IPS DF 19.7 (cell line): Measurements from ENCODE around the gene PATL2.
"Not testable (repeated sequence)": the region's sequence is repeated elsewhere in the genome, so short reads cannot be mapped to it uniquely, and the experiment has no call there.

Experiments
- DNase-seq: peaks from one replicate; pipeline ENCODE4 v3.0.0-alpha.2; 2013; ENCODE audit warnings: low read depth, low spot score

Gene PATL2

DNA sequence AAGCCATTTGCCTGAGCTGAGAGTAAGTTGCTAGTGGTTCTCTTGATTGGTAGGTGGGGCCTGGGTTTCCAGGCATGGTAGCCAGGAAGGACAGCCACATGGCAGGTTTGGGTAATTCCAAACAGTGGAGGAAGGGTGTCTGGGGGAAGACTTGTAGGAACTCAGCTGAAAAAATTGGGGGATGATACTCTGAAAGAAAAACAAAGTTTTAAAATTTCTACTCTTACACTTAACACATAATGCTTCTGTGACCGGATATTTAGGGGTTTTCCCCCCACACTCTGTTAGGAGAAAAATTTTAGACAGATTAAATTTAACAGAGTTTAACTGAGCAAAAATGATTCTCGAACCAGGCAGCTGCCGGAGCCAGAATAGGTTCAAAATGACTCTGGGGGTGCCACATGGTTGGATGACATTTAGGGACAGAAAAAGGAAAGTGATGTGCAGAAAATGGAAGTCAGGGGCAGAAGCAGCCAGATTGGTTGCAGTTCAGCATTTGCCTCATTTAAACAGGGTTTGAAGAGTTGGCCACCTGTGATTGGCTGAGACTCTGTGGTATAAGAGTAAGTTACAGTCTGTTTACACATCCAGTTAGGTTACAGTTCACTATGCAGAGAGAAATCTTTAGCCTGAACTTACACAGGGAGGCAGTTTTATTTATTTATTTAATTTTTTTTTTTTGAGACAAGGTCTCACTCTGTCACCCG is 8.3 kb upstream of the PATL2 start:
- DNase-seq, result no peak

DNA sequence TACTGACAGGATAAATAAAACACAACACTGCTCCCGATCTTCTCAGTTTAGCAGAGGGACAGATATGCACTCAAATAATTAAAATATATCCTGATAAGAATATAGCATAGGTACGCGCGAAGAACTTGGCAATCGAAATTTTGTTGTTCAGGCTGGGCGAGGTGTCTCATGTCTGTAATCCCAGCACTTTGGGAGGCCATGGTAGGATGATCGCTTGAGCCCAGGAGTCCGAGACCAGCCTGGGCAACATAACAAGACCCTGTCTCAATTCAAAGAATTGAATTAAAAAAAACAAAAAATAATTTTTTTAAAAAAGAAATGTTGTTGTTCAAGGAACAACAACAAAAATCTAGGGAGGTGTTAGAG is 7.8 kb upstream of the PATL2 start:
- no peak for DNase-seq

DNA sequence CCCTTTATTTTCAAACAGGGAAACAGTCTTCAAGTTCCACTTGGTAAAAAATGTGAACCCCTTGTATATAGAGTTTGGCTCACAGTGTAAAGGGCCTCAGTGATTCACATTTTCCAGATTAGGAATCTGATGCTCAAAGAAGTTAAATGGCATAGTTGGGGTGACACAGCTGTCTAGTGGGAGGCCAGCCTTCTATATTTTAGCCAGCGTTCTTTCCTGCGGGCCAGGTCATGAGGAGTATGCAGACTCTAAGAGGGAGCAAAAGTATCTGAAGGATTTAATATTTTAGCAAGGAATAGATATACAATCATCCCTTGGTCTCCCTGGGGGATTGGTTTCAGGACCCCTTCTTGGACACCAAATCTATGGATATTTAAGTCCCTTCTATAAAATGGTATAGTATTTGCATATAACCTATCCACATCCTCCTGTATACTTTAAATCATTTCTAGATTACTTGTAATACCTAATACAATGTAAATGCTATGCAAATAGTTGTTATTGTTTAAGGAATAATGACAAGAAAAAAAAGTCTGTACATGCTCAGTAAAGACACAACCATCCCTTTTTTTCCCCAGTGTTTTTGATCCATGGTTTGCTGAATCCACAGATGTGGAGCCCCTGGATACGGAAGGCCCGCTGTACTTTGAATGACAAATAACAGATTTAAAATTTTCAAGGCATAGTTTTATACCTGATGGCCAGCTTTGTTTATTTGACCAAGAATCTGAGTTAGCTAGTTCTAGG is 7.2 kb upstream of the PATL2 start:
- DNase-seq, result no peak

DNA sequence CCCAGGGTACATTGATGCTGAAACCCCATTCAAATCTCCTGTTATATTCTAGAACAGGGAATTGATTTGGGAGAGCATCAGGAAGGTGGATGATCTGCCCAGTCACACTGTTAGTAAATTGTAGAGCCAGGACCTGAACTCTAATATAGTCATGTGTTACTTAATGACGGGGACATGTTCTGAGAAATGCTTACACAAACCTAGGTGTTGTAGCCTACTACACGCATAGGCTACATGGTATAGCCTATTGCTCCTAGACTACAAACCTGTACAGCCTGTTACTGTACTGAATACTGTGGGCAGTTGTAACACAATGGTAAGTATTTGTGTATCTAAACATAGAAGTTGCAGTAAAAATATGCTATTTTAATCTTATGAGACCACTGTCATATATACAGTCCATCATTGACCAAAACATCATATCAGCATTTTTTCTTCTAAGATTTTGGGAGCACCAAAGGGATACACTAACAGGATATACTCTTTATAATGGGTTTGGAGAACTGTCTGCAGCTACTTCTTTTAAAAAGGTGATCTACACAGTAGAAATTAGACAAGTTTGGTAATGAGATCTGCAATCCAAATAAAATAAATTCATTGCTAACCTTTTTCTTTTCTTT is 6.0 kb upstream of the PATL2 start:
- DNase-seq, result no peak

DNA sequence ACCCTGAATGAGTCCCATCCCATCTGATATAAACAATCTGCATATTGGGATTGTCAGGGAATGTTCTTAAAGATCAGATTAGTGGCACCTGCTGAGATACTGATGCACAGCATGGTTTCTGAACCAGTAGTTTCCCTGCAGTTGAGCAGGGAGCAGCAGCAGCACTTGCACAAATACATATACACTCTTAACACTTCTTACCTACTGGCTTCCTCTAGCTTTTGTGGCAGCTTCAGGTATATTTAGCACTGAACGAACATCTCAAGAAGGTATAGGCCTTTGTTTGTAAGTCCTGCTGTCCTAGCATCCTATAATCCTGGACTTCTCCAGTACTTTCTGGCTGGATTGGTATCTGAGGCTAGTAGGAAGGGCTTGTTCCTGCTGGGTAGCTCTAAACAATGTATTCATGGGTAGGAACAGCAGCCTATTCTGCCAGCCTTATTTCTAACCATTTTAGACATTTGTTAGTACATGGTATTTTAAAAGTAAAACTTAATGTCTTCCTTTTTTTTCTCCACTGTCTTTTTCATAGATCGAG is 4.7 kb upstream of the PATL2 start:
- no peak for DNase-seq

DNA sequence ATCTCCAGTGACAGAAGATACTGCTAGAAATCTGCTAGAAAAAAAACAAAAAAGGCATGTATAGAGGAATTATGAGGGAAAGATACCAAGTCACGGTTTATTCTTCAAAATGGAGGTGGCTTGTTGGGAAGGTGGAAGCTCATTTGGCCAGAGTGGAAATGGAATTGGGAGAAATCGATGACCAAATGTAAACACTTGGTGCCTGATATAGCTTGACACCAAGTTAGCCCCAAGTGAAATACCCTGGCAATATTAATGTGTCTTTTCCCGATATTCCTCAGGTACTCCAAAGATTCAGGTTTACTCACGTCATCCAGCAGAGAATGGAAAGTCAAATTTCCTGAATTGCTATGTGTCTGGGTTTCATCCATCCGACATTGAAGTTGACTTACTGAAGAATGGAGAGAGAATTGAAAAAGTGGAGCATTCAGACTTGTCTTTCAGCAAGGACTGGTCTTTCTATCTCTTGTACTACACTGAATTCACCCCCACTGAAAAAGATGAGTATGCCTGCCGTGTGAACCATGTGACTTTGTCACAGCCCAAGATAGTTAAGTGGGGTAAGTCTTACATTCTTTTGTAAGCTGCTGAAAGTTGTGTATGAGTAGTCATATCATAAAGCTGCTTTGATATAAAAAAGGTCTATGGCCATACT is 4.1 kb upstream of the PATL2 start:
- no peak for DNase-seq

DNA sequence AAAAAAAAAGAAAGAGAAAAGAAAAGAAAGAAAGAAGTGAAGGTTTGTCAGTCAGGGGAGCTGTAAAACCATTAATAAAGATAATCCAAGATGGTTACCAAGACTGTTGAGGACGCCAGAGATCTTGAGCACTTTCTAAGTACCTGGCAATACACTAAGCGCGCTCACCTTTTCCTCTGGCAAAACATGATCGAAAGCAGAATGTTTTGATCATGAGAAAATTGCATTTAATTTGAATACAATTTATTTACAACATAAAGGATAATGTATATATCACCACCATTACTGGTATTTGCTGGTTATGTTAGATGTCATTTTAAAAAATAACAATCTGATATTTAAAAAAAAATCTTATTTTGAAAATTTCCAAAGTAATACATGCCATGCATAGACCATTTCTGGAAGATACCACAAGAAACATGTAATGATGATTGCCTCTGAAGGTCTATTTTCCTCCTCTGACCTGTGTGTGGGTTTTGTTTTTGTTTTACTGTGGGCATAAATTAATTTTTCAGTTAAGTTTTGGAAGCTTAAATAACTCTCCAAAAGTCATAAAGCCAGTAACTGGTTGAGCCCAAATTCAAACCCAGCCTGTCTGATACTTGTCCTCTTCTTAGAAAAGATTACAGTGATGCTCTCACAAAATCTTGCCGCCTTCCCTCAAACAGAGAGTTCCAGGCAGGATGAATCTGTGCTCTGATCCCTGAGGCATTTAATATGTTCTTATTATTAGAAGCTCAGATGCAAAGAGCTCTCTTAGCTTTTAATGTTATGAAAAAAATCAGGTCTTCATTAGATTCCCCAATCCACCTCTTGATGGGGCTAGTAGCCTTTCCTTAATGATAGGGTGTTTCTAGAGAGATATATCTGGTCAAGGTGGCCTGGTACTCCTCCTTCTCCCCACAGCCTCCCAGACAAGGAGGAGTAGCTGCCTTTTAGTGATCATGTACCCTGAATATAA is 2.2 kb upstream of the PATL2 start:
- no peak for DNase-seq

DNA sequence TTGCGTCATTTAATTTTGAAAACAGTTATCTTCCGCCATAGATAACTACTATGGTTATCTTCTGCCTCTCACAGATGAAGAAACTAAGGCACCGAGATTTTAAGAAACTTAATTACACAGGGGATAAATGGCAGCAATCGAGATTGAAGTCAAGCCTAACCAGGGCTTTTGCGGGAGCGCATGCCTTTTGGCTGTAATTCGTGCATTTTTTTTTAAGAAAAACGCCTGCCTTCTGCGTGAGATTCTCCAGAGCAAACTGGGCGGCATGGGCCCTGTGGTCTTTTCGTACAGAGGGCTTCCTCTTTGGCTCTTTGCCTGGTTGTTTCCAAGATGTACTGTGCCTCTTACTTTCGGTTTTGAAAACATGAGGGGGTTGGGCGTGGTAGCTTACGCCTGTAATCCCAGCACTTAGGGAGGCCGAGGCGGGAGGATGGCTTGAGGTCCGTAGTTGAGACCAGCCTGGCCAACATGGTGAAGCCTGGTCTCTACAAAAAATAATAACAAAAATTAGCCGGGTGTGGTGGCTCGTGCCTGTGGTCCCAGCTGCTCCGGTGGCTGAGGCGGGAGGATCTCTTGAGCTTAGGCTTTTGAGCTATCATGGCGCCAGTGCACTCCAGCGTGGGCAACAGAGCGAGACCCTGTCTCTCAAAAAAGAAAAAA is 1.4 kb upstream of the PATL2 start:
- DNase-seq, result no peak

DNA sequence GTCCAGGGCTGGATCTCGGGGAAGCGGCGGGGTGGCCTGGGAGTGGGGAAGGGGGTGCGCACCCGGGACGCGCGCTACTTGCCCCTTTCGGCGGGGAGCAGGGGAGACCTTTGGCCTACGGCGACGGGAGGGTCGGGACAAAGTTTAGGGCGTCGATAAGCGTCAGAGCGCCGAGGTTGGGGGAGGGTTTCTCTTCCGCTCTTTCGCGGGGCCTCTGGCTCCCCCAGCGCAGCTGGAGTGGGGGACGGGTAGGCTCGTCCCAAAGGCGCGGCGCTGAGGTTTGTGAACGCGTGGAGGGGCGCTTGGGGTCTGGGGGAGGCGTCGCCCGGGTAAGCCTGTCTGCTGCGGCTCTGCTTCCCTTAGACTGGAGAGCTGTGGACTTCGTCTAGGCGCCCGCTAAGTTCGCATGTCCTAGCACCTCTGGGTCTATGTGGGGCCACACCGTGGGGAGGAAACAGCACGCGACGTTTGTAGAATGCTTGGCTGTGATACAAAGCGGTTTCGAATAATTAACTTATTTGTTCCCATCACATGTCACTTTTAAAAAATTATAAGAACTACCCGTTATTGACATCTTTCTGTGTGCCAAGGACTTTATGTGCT is 721 bp upstream of the PATL2 start:
- no peak for DNase-seq

DNA sequence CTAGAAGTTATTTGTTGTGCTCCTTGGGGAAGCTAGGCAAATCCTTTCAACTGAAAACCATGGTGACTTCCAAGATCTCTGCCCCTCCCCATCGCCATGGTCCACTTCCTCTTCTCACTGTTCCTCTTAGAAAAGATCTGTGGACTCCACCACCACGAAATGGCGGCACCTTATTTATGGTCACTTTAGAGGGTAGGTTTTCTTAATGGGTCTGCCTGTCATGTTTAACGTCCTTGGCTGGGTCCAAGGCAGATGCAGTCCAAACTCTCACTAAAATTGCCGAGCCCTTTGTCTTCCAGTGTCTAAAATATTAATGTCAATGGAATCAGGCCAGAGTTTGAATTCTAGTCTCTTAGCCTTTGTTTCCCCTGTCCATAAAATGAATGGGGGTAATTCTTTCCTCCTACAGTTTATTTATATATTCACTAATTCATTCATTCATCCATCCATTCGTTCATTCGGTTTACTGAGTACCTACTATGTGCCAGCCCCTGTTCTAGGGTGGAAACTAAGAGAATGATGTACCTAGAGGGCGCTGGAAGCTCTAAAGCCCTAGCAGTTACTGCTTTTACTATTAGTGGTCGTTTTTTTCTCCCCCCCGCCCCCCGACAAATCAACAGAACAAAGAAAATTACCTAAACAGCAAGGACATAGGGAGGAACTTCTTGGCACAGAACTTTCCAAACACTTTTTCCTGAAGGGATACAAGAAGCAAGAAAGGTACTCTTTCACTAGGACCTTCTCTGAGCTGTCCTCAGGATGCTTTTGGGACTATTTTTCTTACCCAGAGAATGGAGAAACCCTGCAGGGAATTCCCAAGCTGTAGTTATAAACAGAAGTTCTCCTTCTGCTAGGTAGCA is 657 bp downstream of the PATL2 start:
- DNase-seq, result no peak

DNA sequence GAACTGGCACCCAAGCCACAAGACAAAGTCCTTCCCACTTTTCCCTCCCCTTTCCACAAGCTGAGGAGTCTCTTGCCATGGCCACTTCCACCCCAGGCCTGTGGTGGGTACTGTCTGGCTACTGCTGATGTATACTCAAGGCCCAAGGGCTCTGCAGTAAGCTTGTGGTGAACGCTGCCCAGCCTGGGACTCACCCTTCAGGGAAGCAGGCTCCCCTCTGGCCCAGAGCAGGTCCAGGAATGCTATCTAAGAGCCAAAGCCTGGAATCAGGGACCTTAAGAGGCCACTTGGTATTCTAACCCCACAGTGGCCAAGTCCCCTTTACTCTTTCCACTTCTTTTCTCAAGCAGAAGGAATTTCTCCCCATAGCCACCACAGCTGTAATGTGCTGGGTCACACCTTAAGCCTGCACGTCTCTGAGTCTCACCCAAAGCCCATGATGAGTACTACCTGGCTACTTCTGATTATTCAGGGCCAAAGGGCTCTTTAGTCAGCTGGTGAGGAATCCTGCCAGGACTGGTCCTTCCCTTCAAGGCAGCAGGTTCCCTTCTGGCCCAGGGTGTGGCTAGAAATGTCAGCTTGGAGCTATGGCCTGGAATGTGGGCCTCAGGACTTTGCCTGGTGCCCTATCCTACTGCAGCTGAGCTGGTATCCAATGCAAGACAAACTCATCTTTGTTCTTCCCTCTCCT is 4.0 kb downstream of the PATL2 start:
- no peak for DNase-seq

DNA sequence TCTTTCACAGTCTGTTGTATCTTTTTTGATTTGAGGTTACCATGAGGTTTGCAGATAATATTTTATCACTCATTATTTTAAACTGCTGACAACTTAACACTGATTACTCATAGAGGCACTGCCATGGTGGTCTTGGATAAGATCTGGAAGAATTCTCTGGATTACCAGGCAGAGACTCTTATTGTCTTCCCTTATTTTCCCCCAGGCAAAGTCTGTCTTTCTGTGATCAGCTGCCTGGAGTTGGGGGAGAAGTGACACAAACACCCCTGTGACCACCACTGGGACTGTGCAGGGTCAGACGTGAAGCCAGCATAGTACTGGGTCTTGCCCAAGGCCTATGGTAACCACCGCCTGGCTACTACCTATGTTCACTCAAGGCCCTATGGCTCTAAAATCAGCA is 4.7 kb downstream of the PATL2 start:
- DNase-seq, result no peak

DNA sequence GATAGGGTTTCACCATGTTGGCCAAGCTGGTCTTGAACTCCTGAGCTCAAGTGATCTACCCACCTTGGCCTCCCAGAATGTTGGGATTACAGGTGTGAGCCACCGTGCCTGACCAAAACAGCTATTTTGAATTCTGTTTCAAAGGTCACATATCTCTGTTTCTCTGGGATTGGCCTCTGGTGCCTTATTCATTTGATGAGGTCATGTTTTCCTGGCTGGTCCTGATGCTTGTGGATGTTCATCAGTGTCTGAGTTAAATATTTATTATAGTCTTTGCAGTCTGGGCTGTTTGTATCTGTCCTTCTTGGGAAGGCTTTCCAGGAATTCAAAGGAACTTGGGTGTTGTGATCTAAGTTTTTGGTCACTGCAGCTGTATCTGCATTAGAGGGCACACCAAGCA is 5.1 kb downstream of the PATL2 start:
- DNase-seq, result no peak

DNA sequence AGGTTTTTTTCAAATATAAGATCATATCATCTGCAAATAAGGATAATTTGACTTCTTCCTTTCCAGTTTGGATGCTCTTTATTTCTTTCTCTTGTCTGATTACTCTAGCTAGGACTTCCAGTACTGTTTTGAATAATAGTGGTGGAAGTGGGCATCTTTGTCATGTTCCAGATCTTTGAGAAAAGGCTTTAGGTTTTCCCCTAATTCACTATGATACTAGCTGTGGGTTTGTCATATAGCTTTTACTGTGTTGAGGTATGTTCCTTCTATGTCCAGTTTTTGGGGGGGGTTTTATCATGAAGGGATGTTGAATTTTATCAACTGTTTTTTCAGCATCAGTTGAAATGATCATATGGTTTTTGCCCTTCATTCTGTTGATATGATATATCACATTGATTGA is 10.4 kb downstream of the PATL2 start:
- DNase-seq, result not testable (repeated sequence)

DNA sequence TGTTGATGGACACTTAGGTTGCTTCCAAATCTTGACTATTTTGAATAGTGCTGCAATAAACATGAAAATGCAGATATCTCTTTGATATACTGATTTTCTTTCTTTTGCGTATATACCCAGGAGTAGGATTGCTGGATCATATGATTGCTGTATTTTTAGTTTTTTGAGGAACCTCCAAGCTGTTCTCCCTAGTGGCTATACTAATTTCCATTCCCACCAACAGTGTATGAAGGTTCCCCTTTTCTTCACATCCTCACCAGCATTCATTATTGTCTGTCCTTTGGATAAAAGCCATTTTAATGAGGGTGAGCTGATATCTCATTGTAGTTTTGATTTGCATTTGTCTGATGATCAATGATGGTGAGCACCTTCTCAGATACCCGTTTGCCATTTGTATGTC is 12.5 kb downstream of the PATL2 start:
- no peak for DNase-seq

DNA sequence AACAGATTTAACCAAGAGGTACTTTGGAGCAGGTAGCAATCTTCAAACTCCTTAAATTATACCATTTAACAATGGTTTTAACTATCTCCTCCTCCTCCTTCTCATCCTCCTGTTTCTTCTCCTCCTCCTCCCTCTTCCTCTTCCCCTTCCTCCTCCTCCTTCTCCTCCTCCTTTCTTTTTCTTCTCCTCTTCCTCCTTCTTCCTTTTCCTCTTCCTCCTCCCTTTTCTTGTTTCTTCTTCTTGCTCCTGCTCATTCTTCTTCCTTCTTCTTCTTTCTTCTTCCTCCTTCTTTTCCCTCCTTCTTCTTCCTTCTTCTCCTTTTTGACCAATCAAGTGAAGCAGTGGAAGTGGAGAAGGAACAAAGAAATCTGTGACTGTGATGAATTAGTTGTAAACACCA is 14.1 kb downstream of the PATL2 start:
- no peak for DNase-seq

DNA sequence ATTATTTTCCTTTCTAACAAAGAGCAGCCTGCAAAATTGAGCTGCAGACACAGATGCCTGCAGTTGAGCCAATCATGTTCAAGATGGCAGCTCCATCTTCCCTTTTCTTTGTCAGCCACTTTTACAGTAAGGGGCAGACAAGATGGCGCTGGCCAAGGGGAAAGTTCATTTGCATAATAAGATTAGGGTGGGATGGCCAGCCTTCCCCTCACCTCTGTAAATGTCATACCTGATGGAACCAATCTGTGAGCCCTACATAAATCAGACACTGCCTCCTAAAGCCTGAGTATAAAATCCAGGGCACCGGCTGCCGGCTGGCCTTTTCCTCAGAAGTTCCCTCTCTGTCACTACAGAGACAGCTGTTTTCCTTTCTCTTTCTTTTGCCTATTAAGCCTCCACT is 15.8 kb downstream of the PATL2 start:
- no peak for DNase-seq

DNA sequence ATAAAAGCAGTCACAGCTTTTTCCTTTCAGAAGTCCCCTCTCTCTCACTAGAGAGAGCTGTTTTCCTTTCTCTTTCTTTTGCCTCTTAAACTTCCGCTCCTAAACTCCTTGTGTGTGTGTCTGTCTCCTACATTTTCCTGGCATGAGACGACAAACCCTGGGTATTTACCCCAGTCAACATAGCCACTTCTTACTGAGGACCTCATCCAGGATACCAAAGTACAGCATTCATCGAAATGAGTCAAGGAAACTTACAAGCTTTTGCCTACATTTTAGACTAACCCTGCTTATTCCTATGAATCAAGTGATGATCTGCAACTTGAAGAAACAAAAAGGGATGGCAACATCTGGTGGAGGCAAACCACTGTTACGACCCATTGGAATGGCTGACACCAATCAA is 16.7 kb downstream of the PATL2 start:
- DNase-seq, result no peak

DNA sequence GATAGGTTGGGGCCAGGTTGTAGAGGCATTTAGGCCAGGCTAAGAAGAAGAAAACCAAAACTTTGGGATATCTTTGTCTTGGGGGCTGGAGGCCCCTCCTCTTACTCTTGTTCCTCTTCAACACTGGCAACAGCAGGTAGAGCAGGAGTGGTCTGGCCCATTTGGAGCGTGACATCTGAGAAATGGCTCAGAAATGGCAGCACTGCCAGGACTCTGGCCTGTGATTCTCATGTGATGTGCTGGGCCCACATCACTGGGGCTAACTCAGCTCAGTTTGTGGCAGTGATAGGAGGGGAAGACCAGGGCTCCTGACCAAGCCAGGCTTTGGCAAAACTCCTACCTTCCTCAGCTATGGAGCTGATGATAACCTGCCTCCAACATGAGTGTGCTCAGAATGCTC is 18.5 kb downstream of the PATL2 start:
- DNase-seq, result no peak
